ENCODE results near the gene DBN1.

The DBN1 gene

DNA sequence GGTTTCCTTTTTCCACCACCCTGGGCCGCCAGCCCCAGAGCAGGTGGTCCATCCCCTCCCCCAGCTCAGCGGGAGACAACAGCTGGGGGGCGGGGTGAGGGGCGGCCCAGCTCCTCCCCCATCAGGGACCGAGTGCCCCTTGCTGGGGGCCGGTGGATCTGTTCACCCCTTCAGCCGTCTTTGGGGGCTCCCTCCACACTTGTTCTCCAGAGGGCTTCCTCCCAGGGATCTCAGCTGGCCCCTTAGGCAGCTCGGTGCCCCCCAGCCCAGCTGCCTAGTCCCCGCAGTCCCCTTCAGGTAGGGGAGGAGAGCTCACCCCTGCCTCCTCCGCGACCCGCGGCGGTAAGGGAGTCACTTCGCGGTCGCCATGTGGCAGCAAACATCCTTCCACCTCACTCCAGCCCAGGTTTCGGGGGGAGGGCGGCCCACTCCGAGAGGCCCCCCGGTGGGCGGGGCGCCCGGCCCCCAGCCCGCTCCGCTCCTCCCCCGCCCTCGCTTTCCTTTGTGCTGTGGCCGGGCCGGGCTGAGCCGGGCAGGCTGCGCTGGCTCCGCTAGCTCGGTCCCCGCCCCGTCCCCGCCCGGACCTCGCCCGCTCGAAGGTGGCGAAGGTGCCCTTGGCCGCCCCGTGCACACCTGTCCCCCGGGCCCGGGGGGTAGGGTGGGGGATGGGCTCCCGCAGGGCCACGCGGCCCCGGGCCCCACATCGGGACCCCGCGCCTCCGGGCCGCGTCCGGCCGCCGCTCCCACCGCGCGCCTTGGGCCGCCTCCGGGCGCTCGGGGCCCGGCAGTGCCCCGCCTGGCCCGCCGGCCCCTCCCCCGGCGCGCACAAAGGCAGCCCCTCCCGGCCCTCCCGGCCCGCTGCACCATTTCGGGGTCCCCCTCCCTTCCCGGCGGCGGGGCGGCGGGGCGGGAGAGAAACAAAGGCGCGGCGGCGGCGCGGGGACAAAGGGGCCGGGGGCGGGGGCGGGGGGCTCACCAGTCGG lies 683 bp downstream of the DBN1 start:
- peak; percentile 40 for DNase-seq

DNA sequence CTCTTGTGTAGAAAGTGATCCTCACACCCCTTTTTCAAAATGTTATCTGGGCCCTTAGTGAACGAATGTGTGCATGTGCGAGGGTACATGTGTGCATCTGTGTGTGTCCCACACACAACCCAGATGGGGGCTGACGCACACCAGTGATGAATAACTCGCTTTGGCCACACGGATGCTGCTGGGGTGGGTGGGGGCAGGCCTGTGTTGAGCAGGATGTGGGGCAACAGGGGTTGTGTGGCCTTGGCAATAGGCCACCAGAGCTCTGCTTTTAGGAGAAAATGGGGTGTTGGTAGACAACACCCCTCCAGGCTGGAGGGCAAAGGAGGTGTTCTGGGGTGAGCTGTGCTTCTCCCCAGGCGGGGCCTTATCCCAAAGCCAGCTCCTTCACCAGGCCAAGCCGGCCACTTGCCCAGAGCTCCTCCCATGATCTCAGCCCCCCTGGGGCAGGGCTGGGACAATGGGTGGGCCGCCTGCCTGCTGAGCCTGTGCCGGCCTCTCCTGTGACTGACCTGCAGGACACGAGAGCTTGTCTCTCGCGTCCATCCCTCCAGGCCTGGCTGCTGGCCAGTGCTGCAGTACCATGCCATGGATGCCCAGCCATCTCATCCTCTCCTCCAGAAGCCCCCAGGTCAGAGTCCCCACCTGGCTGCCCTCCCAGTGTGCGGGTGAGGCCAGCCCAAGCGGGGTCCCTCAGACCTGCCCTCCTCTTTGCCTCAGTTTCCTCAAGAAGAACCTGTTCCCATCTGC lies 1.7 kb downstream of the DBN1 start:
- peak; percentile 42 for DNase-seq

DNA sequence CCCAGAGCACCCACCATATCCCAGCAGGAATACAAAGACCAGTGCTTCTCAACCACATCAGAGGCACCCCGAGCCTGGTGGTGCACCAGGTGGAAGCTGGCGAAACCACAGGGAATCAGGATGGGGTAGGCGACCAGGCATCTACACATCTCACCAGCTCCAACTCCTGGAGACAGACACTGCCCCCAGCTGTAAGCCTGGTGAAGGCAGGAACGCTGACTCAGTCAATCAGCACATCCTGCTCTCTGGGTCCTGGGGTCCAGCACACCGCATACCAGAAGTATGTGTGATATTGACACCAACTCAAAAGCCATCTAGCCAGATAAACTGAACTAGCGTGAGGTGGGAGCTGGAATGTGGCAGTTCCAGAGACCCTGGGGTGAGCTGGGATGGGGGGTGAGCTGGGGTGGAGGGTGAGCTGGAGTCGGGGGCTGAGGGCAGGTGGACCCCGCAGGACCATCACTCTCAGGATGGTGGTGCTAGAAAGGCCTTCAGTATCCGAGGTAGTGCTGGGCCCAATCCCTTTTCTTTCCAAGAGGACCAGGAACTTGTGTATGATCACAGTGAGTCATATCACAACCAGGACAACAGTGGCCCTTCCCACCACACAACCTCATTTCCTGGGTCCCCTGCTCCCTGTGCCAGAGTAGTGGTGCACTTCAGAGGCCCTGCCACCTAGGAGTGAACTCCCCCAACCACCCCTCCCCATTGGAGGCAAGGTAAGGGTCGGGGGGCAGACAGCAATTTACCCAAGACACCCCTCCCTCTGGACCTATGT lies 2.5 kb downstream of the DBN1 start:
- no peak for DNase-seq

DNA sequence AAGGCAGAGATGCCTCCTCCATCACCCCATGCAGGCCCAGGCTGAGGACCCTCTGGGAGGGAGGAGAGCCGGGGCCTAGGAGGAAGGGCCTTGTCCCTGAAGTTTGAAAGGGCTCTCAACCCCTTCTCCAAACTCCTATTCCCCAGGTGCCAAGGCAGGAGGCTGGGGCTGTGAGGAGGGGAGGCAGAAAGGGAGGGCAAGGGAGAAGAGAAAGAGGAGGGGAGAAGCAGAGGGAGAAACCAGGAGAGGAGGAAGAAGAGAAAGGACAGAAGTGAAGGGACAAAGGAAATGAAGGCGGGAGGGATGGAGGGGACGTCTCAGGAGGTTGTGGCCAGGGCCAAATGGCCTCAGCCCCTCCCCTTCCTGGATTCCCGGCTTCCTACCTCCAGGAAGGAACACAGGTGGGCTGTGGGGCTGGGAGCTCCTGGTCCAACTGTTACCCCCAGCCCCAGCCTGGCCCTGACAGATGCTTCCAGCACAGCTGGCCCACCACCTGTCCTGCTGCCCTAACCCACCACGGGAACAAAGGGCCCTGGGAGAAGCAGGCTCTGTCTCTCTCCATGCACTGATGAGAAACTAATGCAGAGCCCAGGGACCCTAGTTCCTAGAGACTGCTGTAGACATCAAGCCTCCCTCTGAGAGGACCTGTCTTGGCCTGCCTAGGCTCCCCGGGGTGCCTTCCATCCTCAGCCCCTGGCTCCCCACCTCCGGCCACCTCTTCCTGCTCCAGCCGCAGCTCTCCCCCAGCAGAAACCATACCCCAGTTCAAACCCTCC lies 3.5 kb downstream of the DBN1 start:
- DNase-seq: no peak

DNA sequence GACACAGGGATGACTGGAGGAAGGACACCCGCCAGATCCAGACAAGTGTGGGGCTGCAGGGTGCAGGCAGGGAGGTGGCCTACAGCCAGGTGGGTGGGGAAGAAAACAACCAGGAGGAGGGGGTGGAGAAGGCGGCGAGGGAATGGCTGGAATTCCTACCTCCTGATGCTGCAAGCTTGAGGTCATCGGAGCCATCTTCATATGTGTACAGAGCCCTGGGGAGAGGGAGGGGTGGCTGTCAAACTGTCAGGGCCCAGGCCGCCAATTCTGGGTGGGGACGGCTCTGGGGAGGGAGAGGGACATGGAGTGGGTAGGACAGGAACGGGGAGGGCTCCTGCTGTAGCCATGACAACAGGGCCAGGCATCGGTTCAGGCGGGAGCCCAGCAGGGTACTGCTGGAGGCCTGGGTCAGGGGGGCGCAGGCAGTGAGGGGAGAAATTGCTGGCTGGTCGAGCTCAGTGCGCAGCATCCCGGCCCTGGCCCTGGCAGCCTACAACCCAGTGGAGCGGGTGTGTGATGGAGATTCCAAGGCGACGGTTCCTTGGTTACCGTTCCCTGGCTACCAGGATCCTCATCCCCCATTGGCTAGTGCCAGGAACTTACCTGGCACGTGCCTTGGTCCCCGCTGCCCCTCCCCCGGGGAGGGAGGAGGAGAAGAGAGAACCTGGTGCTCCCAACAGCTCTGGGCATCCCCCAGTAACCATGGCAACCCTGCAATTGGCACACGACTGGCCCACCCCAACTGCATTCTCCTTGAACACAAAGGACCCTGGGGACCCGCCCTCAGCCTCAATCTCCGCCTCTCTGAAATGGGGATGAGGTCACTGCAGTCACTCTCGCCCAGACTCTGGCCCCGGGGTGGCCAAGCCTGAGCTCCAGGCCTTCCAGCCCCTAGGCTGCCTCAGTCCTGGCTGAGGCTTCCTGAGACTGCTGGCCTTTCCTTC lies 4.5 kb downstream of the DBN1 start:
- DNase-seq: no peak

DNA sequence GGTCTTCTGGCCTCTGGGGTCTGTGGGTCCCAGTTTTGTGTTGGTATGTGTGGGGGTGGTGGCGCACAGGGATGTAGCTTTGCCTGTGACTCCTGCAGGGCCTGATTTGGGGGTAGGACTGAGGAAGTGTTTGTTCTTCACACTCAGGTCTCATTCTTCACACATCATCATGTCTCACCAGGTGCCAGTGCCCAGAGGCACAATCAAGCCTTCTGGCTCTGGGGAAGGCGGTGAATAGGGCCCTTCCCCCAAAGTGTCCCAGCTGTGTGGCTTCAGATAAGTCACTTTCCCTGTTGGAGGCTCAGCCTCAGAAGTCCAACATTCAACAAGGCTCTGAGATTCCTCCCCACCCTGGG lies 5.1 kb downstream of the DBN1 start:
- no peak for DNase-seq

DNA sequence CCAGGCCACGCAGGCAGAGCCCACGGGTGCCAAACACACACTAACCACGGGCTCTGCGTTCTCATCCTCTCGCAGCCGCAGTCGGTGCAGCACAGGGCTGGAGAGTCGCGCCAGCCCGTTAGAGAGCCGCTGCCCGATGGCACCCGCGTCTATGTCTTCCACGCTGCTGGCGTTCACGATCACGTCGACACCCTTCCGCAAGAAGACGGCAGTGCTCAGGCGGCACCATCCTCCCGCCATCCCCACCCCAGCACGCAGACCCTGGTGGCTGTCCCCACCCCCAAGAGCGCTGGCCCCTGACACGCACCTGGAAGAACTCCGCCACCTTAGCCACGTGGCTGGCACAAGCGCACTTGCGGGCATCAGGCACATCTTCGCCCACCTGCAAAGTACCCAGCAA lies 6.0 kb downstream of the DBN1 start:
- DNase-seq: no peak

DNA sequence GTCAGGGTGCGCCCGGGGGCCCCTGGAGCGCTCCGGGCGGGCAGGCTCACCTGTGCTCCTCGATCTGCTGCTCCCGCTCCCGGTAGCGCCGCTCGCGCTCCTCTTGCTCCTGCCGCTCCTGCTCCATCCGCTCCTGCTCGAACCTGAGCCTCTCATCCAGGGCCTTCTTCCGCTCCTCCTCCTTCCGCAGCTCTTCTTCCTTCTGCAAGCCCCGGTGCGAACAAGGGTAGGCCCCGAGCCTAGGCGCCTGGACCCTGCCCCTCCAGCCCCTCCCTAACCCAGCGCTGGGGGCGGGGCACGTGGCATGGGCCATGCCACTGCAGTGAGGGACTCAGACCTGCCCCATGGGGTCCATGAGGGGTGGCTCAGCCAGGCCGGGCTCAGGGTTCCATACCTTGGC lies 6.6 kb downstream of the DBN1 start:
- DNase-seq: no peak

DNA sequence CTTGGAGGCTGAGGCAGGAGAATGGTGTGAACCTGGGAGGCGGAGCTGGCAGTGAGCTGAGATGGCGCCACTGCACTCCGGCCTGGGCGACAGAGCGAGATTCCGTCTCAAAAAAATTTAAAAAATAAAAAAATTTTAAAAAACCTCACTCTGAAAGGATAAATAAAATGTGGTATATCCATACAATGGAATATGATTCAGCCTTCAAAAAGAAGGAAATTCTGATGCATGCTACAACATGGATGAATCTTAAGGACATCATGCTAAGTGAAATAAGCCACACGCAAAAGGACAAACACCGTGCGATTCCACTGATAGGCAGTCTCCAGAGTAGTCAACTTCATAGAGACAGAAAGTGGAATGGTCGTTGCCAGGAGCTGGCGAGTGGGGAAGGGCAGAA lies 8.4 kb downstream of the DBN1 start:
- DNase-seq: no peak

DNA sequence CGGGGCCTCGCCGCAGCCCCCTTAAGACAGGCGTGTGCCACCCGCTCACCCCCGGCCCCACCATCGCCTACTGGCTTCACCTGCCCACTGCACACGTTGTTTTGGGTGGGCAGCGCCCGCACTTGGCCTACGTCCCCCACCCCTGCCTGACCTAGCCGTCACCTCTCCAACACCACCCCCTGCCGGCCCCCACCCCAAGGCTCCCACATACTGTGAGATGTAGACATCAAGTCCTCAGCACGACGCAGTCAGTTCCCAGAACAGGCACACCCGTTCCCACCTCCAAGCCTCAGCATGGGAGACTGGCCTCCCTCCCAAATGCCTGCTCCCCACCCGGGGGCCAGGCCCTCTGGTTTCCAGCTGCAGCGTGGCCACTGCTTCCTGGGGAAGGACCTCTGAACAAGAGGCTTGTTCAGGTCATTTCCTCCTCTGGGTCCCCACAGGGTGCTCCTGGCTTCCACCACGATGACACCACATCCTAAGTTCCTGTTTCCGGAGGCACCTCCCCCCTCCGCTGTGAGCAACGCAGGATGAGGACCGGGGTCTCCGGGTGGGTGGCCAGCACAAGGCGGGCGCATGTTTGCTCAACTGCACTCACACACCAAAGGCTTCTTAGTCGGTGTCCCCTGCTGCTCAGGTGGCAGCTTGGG lies 11.3 kb downstream of the DBN1 start:
- DNase-seq: no peak

DNA sequence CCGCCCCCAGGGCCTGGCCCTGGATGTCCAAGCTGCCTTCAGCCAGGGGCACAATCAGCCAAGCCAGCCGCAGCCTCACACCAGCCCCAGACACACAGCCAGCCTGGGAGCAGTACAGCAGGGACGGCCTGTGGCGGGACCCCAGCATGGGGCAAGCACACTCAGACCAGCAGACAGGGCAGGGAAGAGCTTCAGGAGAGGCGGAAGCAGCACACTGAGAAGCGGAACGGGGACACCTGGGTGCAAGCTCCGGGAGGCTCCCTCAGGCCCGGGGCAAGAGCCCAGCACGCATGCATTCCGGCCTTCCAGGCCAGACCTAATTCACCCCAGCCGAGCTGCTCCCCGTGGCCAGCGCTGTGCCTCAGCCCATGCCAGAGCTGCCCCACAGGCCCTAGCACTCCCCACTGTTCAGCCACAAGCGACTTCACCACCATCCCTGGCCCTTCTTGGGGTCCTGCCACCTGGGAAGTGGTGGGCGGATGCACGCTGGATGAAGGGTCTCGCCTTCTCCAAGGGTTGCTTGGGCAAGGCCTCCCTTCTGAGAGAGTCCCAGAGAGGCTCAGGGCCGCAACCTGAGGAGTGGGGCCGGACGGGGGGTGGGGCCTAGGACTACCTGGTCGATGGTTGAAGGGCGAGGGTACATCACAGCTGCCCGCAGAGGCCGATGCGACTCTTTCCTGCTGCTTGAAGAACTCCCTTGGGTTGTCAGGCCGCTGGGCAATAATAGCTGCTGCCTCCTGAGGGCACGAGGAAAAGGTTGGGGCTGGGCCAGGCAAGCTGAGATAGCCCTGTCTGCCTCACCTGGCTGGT lies 13.4 kb downstream of the DBN1 start:
- no peak for DNase-seq

DNA sequence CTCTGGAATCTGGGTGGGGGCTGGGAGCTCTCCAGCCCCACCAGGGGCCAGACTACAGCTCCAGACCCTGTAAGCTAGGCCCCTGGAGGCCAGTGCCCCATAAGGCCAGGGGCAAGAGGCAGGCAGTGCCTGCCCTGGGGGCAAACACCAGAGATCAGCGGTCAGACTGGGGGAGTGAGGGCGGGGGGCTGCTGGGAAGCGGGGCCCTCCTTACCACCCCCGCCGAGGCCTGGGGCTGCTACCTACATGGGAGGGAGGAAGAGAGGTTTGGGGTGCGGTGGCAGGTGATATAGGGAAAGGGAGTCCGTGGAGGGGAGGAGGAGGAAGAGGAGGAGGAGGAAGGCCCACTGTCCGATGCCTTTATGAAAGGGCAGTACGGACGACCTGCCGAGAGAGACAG lies 14.1 kb downstream of the DBN1 start:
- DNase-seq: no peak

DNA sequence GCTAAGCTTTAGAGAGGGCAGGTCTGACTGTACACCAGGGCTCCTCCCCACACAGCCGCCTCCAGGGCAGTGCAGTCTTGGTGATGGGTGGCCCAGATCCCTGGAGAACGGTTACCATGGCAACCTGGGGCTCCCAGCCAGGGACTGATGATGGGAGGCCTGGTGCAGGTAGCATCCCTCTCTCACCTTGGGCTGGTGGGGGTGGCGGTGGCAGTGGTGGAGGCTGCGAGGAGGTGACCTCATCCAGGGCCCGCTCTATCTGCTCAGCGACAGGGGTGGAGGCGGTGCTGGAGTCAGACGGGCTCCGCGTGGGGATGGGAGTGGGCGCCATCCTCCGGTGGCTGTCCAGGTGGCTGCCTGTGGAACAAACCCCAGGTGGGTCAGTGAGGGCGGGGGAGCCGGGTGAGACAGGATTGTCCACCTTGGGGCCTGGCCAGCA lies 14.5 kb downstream of the DBN1 start:
- DNase-seq: no peak

DNA sequence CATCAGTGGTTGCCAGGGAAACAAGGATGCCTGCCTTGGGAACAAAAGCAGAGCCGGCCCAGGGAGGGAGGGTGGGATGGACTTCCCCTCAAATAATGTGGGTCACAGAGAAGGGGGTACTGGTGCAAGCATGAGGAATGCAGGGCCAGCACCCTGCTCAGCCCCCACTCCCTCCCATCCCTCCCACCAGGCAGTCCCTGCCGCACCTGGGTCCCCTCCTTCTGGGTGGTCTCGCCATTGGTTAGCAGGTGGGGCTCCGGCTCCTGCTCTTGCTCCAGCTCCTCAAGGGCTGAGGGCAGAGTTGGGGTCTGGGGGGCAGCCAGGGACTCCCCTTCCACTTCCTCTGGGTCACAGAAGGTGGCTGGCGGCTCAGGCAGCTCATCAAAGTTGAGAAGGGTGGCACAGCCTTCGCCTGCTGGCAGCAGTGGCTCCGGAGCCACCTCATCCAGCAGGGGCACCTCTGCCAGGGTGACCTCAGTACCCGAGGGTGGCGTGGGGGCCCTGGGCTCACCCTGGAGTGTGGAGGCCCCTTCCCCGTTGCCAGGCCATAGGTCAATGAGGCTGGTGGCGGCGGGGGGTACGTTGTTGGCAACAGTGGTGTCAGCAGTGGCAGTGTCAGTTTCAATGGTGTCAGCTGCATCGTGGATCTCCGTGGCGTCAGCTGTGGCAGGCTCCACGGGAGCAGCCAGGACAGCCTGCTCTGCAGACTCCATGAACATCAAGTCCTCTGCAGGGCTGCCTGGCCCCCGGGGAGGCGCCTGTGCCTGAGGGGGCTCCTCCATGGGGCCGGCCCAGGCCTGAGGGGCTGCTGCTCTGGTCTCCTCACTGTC lies 15.4 kb downstream of the DBN1 start:
- no peak for DNase-seq

DNA sequence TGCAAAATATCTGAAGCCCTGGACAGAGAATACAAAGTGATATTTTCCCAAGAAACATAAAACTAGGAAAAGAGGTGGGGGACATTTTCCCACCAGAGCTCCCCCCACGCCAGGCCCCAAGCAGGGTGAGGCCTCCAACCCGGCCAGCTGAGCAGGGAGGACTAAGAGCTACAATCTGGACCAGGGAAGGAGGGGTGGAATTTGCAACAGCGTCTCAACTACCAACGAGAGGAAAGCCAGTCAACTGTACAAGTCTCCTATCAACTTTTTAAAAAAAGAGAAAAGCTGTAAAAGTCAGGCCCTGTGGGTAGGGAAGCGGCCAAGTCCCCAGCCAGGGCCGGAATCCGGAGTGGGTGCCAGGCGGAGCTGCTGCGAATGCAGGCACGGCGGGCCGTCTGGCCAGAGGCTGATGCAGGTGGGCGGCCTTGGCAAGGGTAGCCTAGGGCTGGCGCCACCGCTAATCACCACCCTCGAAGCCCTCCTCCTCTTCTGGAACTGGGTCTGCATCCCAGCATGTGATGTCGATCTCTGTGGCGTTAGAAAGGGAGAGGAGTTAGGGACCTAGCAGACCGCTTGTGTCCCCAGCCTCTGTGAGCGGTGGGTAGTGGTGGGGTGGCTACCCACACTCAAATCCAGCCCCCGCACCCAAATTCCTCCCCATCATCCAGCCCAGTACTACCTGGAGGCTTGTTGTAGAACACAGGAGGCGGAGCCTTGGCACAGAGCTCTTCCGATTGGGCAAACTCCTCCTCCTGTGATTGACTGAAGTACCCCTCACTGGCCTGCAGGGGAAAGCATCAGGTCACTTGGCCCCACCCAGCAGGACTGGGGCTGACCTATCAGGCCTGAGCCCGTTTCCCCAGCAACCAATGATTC lies 16.2 kb downstream of the DBN1 start:
- DNase-seq: peak; percentile 62

DNA sequence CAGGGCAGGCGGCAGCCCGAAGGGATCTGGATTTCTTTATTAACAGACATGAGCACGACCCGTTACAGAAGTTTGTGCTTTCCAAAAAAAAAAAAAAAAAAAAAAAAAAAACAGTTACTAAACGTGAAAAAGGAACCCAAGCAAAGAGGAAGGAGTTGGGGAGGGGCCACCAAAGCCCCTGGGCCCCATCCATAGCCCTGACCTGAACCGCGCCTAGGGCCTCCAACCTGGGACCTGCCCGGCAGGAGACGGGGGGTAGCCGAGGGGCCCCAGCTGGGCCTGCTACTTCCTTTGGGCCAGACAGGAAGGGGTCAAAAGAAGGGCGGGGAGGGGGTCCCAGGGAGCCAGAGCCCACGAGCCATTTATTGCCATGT lies 16.9 kb downstream of the DBN1 start:
- no peak for DNase-seq

DNA sequence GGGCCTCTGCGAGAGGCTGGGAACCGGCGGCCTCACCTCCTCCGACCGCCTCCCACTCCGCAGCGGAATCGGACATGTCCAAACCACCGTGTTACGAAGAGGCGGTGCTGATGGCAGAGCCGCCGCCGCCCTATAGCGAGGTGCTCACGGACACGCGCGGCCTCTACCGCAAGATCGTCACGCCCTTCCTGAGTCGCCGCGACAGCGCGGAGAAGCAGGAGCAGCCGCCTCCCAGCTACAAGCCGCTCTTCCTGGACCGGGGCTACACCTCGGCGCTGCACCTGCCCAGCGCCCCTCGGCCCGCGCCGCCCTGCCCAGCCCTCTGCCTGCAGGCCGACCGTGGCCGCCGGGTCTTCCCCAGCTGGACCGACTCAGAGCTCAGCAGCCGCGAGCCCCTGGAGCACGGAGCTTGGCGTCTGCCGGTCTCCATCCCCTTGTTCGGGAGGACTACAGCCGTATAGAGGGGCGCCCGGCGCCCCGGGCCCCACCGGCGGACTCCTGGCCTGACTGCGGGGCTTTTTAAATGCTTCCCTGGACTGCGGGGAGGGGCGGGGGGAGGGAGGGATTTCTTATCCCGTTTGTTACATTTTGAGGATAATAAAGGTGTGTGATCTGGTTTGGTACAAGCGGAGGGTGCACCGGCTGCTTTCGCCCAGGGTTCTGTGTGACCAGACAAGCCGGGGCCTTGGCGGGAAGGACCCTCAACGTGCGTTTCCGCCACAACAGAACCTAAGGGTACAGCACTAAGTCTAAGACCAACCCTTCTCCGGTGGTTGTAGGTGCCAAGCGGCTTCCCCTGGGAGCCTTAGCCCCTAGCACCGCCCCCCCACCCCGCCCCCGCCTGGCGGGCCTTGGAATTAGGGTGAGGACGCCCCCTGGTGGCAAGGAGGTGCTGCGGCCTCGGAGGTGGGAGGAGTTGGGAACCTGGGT lies 17.5 kb downstream of the DBN1 start:
- peak; percentile 89 for DNase-seq
